HS-27A (cell line): Measurements from ENCODE around the gene SHANK1.

ENCODE experiments used
- DNase-seq: peaks from one replicate; pipeline ENCODE4 v3.0.0-alpha.2; 2012; ENCODE audit warnings: low read depth, missing footprints

SHANK1 gene

DNA sequence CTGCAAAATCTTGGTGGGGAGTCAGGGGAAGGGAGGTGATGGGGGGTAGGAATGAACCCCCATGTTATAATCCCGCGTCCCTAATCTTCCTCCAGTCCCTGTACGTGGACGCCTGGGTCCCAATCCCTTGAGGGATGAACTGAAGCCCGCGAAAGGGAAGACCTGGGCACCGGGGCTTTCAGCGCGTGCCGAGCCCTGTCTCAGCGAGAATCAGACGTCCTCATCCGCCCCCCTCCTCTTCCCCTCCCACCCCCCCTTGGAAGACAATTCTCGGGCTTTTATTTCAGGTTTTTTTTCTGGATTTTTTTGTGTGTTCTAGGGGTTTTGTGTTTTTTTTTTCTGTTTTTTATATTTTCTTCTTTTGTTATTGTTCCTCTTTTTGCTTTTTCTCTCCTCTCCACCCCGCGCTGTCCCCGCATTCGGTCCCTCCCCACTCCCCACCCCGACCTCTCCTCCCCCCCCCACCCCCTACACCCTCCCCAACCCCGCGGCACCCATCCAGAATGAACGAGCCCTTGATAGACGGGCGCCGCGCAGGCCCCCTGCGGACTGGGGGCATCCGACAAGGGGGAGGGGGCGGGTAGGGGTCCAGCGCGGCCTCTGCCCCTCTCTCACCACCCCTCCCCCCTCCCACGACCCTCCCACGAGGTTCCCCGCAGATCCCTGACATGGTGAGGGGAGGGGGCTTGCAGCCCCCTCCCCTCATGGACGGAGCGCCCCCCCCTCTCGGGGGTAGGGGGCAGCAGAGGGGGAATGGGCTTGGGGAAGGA, 60.1 kb downstream of the SHANK1 start:
- no peak for DNase-seq

DNA sequence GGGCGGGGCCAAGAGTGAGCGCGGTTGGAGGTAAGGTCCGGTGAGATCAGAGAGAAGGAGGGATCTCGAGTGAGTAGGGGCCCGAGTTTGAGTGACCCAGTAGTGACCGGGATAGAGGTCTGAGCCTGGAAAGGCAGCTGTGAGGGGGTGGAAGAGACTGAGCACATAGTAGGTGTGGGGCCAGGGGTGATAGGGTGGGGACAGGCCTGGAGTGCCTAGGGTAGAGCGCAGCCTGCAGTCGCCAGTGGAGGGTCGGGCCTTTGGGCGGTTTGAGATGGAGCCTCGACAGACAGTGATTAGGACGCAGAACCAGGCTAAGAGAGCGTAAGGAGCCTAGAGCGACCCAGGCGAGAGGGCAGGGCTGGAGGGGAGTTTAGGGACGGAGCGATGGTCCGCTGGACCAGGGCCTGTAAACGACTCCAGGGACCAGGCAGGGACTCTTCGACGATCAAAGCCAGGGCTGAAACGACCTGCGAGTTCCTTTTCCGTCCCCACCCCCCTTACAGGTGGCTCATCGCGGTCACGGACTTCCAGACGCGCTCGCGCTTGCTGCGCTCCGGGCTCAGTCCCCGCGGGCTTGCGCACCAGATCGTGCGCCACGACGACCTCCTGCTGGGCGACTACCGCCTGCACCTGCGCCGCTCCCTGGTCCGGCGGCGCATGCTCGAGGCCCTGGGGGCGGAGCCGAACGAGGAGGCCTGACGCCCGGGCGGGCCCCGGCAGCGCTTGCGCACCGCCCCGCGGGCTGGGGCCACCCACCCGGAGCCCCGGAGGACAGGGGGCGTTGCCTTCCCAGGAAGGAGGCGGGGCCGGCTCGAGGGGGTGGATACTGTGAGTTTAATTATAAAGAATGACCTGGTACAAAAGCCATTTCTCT, 60.9 kb downstream of the SHANK1 start:
- DNase-seq = no peak

DNA sequence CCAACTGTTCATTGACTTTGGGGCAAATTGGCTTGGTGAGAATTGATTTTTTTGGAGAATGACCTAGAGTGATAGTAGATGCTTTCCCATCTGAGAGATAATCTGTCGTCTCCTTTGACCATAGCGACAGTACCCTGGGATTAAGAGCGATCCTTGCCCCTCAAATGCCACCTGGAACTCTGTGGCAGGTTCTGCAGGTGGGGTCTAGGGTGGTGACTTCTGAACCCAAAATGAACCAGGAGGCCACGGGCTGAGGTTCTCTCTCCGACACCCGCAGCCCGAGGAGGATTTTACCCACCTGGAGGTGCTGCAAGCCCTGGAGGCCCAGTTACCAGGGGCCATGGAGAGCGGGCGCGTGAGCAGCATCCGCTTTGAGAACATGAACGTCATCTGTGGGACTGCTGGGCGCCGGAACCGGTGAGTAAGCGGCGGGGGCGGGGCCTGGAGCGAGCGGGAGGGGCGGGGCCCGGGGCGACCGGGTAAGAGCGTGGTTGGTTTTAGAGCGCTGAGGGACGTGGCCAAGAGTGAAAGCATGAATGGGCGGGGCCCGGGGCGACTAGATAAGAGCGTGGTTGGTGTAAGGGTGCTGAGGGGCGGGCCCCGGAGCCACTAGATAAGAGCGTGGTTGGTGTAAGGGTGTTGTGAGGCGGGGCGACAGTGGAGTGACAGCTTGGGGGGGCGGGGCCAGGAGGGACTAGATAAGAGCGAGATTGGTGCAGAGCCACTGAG, 61.7 kb downstream of the SHANK1 start:
- no peak for DNase-seq

DNA sequence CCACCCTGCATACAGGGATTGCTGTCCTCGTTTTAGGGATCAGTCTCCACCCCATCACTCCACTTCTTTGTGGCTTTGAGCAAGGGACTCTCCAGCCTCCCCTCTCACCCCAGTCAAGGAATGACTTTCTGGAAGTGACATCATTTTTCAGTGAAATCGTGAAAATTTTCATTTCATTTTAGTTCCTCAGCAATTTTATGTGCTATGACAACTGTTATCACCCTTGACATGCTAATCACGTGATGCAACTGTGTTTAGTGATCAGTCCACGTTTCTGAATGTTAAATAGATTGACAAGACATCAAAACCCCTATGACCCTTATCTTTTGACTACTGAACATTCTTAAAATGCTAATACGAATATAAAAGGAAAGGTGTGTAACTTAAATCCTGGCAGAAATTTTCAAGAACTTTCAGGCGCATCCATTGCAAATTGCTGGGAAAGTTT, 62.4 kb downstream of the SHANK1 start:
- DNase-seq = no peak

DNA sequence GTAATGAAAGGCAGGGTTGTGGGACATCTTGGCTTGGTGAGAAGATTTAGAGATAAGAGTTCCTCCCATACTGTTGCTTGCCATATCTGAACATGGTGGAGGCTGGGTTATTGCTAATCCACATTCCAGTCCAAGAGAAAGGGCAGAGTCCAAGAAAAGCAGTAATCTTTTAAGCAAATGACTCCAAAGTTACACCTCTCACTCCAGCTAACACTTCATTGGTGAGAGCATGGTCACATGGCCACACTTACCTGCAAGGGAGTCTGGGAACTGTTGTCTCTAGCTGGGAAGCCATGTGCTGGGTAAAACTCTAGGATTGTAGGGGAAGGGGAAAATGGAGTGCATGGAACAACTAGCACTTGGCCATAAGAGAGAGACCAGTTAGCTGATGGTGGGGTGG, 64.7 kb downstream of the SHANK1 start:
- DNase-seq = no peak

DNA sequence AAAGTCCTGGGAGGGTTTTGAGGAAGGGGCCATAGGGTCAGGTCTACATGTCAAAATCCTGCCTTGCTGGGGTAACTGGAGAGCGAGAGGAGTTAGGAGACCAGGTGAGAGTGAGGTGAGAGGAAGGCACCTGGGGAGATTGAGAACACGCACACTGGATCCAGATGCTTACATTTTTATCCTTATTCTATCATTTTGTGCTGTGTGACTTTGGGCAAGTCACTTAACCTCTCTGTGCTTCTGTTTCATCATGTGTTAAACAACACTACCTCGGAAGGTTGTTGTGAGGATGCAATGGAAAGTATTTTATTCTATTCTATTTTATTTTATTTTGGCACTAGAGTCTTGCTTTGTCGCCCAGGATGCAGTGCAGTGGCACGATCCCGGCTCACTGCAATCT, 66.9 kb downstream of the SHANK1 start:
- DNase-seq = no peak

DNA sequence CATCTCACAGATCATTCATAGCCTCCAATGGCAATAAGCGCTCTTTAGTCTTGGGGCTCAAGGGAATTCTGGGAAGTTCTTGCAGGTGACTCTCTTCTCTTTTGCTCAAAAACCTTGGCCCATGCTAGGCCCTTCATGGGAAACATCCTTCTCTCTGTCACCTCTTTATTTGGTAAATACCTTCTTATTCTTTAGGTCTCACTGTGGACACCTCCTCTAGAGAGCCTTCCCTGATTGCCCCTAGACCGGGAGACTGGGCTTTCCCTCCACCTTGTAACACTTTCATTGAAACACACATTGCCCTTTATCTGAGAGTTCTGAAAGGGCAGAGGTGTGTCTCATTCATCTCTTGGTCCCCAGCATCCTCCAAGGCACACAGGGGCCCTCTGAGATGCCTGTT, 68.4 kb downstream of the SHANK1 start:
- DNase-seq = no peak

DNA sequence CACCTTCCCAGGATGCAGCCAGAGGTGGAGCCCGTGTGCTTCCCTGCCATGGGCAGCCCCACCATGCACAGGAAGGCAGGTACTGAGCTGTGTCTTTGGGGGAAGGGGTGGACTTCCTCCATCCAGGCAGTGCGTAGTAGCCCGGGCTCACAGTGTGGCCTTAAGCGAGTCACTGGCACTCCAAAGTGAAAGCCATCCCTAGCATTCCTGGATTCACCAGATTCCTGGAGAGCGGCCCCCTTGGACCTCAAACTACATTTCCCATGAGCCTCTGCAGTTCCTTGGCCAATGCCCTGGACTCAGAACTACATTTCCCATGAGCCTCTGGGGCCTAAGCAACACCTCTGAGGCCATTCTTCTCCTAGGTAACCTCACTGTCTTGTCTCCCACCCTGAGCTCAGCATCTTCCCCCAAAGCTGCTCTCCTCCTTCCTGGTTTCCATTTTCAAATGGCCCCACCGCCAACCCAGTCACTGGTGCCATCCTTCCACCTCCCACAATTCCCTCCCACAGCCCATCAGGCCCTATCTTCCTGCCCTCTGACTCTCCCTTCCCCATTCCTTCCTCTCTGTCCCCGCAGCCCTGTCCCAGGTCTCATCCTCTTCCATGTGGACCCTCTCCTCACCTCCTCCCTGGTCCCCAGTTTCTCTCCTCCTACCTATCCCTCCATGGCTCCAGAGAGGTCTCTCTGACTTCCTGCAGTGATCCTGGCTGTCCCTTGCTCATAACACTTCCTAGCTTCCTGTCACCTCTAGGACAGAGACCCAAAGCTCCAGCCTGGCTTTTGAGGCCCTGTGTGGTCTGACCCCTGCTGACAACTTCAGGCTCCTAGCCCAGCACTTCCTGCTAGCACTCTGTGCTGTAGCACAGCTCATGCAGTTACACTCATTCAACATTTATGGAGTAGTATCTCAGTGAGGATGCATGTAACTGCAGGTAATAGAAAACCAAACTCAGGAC, 69.9 kb downstream of the SHANK1 start, which contains the start of gene C19orf81:
Gene C19orf81, plus strand, starts transcription at position 13 of the 959 bp plus-strand sequence. Its CDS starts 0 bp downstream, at position 13.
- no peak for DNase-seq

DNA sequence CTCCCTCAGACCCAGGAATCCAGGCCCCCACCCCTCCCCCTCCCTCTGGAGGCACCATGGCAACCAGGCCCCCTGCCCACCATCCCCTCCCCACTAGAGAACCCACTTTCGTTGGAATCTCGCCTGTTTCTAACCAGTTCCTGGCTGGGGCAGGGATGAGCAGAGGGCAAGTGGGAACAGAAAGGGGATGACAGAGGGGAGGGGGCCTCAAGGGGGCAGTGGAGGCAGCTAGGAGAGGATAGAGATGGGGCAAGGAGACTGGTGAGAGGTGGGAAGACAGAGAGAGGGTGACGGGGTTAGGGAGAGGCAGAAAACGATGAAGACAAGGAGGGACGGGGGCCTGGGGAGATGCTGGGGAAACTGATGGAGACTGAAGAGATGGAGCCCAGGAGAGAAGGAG, 70.9 kb downstream of the SHANK1 start:
- DNase-seq = no peak

DNA sequence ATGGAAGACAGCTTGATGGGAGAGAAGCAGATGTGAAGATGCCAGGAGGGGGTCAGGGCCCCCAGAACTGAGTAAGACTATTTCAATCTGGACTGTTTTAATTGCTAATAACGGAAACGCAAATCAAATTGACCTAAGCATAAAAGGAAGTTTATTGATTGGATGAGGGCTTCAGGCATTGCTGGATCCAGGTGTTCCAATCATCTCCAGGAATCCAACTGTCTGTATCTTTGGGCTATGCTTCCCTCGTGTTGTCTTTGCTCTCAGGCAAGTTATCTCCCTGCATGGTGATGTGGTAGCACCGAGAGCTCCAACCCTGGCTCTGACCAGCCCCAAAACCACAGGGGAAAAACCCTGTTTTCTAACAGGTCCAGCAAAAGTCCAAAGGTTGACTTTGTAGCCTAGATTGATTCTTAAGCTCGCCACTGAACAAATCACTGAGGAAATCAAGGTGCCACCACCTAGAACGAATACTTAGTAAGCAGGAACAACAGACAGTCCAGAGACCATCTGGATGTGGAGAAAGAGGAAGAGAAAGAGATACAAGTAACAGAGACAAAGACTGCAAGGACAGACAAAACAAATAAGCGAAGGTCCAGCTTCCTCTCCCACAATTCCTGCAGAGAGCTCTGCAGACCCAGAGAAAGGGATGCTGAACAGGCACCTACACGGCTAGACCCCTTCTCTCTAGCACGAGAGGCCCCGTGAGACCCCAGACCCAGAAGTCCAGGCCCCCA, 71.6 kb downstream of the SHANK1 start:
- no peak for DNase-seq

DNA sequence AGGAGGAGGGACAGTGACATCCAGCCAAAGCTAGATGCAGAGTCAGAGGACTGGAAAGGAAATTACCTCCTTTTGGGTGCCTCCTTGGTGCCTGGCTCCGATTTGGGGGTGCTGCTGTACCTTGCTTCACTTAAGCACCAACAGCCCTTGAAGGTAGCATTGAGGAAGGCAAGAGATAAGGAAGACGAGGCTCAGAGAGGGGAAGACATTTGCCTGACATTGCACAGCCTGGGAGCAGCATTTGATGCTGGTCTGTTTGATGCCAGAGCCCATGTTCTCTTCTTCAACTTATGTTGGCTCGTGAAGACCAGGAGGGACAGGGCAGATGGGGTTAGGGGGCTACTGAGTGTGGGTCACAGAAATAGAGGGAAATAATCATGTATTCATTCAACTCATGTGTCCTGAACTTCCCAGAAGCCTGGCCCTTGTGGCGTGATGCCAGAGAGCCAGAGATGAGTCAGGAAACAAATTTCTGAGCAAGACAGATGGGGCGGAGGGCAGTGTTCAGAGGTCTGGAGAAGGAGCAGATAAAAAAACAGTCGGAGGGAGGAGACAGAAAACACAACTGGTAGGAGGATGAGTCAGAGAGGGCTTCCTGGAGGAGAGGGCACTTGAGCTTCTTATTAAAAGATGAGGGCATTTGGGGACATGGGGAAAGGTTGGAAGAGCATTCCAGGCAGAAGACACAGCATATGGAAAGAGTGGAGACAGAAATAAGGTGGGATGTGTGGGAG, 73.4 kb downstream of the SHANK1 start:
- DNase-seq = peak; percentile 38

DNA sequence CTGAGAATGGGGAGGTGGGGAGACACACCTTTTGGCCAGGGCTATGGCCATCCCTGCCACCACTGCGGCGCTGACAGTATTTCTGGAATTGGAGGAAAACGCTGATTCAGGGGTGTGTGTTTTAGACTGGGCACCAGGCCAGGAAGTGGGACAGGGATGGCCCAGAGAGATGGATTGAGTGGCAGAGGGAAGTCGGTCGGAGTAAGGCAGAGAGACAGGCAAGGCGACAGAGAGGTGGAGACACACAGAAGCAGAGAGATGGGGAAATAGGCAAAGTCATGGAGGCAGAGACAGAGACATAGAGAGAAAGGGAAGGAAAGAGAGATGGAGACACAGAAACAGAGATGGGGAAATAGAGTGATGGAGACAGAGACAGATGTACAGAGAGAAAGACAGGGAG, 74.5 kb downstream of the SHANK1 start:
- DNase-seq = no peak

DNA sequence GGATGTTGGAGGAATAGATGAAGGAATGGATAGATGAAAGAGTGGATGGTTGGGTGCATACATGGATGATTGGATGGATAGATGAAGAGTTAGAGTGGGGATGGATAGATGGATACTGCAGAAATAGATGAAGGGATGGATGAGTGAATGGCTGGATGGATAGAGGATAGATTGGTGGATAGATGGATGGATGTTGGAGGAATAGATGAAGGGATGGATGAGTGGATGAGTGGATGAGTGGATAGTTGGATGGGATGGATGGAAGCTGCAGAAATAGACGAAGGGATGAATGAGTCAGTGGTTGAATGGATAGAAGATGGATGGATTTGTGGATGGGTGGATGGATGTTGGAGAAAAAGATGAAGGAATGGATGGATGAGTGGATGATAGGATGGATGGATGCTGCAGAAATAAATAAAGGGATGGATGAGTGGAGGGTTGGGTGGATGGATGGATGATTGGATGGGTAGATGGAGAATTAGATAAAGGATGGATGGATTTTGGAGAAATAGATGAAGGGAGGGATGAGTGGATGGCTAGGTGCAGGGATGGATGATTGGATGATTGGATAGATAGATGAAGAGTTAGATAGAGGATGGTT, 75.2 kb downstream of the SHANK1 start:
- no peak for DNase-seq

DNA sequence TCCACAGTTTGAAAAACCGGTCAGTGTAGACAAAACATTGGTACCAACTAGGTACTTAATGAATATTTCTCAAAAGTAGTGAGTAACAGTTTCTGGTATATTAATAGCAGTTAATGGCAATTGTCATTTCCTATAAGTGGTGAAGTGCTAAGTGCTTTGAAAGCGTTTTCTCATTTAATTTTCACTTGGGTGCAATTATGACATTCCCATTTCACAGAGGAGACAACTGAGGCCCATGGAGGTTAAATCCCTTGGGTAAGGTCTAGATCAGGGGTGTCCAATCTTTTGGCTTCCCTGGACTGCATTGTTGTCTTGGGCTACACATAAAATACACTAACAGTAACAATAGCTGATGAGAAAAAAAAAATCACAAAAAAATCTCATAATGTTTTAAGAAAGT, 79.2 kb downstream of the SHANK1 start:
- DNase-seq = no peak

DNA sequence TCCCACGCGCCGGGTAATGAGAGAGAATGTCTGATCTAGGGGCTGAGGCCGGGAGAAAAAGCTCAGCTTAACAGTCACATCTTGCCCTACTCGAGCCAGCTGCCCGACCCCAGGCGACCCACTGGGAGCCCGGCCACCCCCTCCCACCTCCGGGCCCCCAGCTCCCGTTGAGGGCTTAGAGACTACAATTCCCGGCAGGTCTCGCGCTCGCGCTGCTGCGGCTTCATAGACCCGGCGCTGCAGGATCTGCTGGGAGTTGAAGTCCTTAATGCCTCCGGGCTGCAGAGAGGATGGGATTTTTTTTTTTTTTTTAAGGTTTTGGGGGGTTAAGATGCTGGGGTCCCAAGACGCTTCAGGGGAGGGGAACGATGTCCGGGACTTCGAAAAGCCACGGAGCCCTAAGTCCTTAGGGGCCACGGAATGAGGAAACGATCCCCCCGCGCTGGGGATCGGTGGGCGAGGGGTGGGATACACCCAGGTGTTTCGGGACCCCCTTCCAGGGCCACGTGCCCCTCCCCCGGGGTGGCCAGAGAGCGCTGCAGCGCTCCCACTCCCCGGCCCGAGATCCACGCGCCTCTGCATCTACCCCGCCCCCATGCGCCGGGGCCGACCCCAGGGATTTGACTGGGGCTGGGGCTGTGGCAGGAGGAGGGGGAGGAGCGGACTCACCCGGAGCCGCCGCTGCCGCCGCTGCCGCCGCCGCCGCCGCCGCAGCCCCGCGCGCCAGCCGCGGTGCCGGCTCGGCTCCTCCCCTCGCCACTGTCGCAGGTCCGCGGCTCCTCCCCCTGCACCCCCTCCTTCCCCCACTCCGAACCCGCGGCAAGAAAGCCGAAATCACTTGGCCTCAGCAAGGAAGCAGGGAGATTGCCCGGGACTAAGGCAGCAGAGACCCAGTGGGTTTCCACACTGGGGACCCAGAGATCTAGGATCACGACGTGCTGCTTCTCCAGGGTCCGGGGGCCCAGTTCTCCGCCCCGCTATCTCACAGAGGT, 80.2 kb downstream of the SHANK1 start, which contains the start of gene SYT3:
Gene SYT3, minus strand, starts transcription at position 761 of the 992 bp plus-strand sequence. CDS start 2,470 bp downstream, outside the sequence.
- DNase-seq = no peak

DNA sequence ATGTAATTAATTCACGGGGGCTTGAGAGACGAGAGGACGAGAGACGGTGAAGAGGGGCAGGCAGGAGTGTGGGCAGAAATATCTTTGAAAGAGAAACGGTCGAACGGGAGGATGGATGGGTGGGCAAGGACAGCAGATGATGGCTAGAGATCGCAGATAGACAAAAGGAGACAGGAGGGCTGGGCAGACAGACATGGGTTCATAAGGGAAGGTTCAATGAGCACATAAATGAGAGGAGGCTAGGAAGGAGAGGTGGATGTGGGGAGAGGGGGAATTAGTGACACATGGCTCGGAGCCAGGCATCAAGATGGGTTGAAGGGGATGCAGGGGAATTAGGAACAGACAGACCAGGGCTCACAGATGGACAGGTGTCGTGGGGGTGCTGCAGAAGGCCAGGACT, 81.0 kb downstream of the SHANK1 start:
- no peak for DNase-seq

DNA sequence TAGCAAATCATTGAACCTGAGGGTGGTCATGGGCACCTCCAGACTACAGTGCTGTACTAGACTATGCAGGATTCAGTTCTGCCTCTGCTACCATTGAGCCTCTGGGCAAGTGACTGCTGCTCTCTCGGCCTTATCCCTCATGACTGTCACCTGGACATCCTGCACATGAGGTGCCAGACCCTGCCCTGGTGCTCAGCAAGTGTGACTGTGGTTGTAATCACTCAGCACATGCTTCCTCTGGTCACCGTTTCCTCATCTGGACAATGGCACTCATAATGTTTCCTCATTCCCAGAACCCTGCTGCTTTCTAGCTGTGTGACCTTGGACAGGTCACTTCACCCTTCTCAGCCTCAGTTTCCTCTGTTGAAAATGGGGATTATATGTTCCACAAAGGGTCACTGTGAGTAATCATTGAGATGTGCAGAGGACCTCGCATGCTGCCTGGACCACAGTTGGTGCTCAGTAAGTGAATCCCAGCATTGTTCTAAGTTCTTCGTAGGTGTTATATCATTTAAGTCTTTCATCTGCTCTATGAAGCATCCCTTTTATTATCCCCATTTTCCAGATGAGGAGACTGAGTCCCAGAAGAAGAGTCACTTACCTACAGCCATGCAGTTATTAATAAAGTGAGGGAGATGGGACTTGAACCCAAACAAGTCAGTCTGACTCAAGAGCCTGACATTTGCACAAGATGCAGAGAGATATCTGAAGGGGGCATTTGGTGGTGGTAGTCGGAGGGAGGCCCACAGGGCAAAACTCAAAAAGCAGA, 83.1 kb downstream of the SHANK1 start:
- DNase-seq = no peak
